Immature natural killer cell (primary cell): ENCODE measurements around the gene CYP4B1. TPM values are rescaled to one million over a fixed set of nuclear protein-coding genes. Genes with fewer than 3 reads are reported as not detected.
"Not testable (repeated sequence)": the region's sequence is repeated elsewhere in the genome, so short reads cannot be mapped to it uniquely, and the experiment has no call there.

ENCODE experiments used
- DNase-seq, 3 donors: peaks; one replicate each; pipeline ENCODE4 v3.0.0; 2022; ENCODE audit warnings: mixed read lengths in 1 of 3
- H3K27ac Mint-ChIP-seq, 6 donors: one replicate each; pipeline ENCODE4 v1.8.0; 2020; ENCODE audit warnings: mixed read lengths in 6 of 6, mild to moderate bottlenecking in 5 of 6, inconsistent platforms in 4 of 6, moderate library complexity in 3 of 6
- H3K27me3 Mint-ChIP-seq, 3 donors: one replicate each; pipeline ENCODE4 v1.8.0; 2020 to 2021; ENCODE audit warnings: low read depth in 3 of 3, mild to moderate bottlenecking in 3 of 3, mixed read lengths in 3 of 3, moderate library complexity in 3 of 3, inconsistent platforms in 1 of 3
- H3K36me3 Mint-ChIP-seq, 3 donors: one replicate each; pipeline ENCODE4 v1.8.0; 2020; ENCODE audit warnings: mixed read lengths in 3 of 3, inconsistent platforms in 2 of 3, mild to moderate bottlenecking in 2 of 3
- H3K4me1 Mint-ChIP-seq, 2 donors: one replicate each; pipeline ENCODE4 v1.8.0; 2020; ENCODE audit warnings: inconsistent platforms in 2 of 2, mild to moderate bottlenecking in 2 of 2, mixed read lengths in 2 of 2, moderate library complexity in 1 of 2
- H3K4me3 Mint-ChIP-seq, 5 donors: one replicate each; pipeline ENCODE4 v1.8.0; 2020; ENCODE audit warnings: mild to moderate bottlenecking in 5 of 5, mixed read lengths in 5 of 5, inconsistent platforms in 3 of 5, moderate library complexity in 3 of 5
- H3K9me3 Mint-ChIP-seq, 6 donors: one replicate each; pipeline ENCODE4 v1.8.0; 2020; ENCODE audit warnings: mild to moderate bottlenecking in 6 of 6, mixed read lengths in 6 of 6, inconsistent platforms in 4 of 6, moderate library complexity in 3 of 6
- polyA plus RNA-seq, 3 donors: library from polyadenylated mRNA; unstranded; fragments of 300-500 nt; fragmentation: Illumina TruSeq; gene quantifications; one replicate each; pipeline ENCODE4 v1.2.3, GENCODE V29; 2021

CYP4B1 gene
- polyA plus RNA-seq, 3 donors from 2014 or later = not detected

DNA sequence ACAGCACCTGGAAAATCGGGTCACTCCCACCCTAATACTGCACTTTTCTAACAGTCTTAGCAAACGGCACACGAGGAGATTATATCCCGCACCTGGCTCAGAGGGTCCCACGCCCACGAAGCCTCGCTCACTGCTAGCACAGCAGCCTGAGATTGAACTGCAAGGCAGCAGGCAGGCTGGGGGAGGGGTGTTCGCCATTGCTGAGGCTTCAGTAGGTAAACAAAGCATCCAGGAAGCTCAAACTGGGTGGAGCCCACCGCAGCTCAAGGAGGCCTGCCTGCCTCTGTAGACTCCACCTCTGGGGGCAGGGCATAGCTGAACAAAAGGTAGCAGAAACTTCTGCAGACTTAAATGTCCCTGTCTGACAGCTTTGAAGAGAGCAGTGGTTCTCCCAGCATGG, 47.5 kb downstream of the CYP4B1 start:
- not testable (repeated sequence) for H3K36me3 Mint-ChIP-seq, DNase-seq, H3K9me3 Mint-ChIP-seq, H3K27ac Mint-ChIP-seq, H3K4me3 Mint-ChIP-seq, H3K4me1 Mint-ChIP-seq
- H3K27me3 Mint-ChIP-seq = peaks cover 3 to 31% (median 13%) of the 10 kb centered on the region in 3 donors

DNA sequence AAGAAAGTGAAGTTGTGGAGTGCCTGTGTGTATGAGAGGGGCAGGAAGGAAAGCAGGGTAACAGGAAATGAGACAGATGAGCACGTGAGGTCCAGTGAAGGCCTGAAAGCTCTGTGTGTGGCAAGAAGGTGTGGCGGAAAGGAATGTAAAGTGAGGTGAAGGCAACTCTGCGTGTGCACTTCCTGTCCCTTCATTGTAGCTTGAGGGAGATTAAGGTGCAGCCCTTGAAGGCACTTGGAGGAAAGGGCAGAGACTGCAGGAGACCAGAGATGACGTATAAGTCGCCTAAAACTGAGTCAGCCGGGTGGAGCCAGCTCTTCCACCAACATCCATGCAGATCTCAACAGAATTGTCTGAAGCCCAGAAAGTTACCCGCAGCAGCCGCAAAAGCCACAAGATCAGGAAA, 58.8 kb downstream of the CYP4B1 start:
- H3K9me3 Mint-ChIP-seq, H3K36me3 Mint-ChIP-seq, H3K27ac Mint-ChIP-seq, H3K4me3 Mint-ChIP-seq, H3K4me1 Mint-ChIP-seq, DNase-seq: not testable (repeated sequence)
- H3K27me3 Mint-ChIP-seq = peaks cover 0 to 13% (median 2%) of the 10 kb centered on the region in 3 donors

DNA sequence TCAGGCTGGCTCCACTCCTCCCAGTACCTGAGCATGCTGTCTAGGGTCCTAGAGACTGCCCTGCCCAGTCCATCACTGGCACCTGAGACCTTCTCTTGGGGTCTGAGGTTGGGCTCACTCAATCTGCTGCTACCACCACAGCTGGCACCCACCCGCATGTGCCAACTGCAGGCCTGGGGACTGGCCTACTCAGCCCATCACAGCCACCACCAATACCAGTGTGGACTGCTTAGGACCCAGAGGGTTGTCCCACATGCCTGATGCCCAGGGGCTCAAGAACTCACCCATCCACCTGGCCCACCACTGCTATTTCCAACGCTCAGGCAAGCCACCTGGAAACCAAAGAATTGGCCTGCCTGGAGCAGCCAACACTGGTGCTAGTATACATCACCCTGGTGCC, 63.5 kb downstream of the CYP4B1 start:
- no peak overlapping the region for H3K4me3 Mint-ChIP-seq
- no peak for DNase-seq
- H3K27me3 Mint-ChIP-seq = peaks cover 2 to 21% (median 4%) of the 10 kb centered on the region in 3 donors
- peaks cover 0 to 3% of the 10 kb centered on the region in 2 donors for H3K4me1 Mint-ChIP-seq
- H3K9me3 Mint-ChIP-seq = peaks cover 5 to 25% (median 13%) of the 10 kb centered on the region in 6 donors
- H3K36me3 Mint-ChIP-seq = peaks cover 0 to 4% (median 0%) of the 10 kb centered on the region in 3 donors
- no peak overlapping the region for H3K27ac Mint-ChIP-seq

Other genes starting within 250 kb of the CYP4B1 start
- not detected for gene KNCN, start 247.4 kb upstream of the CYP4B1 start, polyA plus RNA-seq
- gene MKNK1, start 194.8 kb upstream of the CYP4B1 start, polyA plus RNA-seq = 10 to 100 TPM; 23.2 to 35.7 (median 27.6) TPM
- 10 to 100 TPM in 1 of 3 donors, 1 to 10 TPM in 2; 5.5 to 14.6 (median 6.8) TPM for gene MOB3C, start 182.2 kb upstream of the CYP4B1 start, polyA plus RNA-seq
- gene ATPAF1, start 130.7 kb upstream of the CYP4B1 start, polyA plus RNA-seq = 100 to 1,000 TPM in 1 of 3 donors, 10 to 100 TPM in 2; 50.6 to 139 (median 51.7) TPM
- not detected for gene TEX38, start 127.2 kb upstream of the CYP4B1 start, polyA plus RNA-seq
- 100 to 1,000 TPM in 1 of 3 donors, 10 to 100 TPM in 2; 85.8 to 145 (median 98.8) TPM for gene EFCAB14, start 79.9 kb upstream of the CYP4B1 start, polyA plus RNA-seq
- gene CYP4A11, start 142.4 kb downstream of the CYP4B1 start, polyA plus RNA-seq = not detected
- not detected for gene CYP4X1, start 224.6 kb downstream of the CYP4B1 start, polyA plus RNA-seq